IPS DF 4.7 (cell line): ENCODE results near the gene ATF3.

ENCODE experiments used
- DNase-seq: peaks from one replicate; pipeline ENCODE4 v3.0.0-alpha.2; 2013; ENCODE audit warnings: low spot score; ENCODE audit errors: extremely low read depth

ATF3 gene

DNA sequence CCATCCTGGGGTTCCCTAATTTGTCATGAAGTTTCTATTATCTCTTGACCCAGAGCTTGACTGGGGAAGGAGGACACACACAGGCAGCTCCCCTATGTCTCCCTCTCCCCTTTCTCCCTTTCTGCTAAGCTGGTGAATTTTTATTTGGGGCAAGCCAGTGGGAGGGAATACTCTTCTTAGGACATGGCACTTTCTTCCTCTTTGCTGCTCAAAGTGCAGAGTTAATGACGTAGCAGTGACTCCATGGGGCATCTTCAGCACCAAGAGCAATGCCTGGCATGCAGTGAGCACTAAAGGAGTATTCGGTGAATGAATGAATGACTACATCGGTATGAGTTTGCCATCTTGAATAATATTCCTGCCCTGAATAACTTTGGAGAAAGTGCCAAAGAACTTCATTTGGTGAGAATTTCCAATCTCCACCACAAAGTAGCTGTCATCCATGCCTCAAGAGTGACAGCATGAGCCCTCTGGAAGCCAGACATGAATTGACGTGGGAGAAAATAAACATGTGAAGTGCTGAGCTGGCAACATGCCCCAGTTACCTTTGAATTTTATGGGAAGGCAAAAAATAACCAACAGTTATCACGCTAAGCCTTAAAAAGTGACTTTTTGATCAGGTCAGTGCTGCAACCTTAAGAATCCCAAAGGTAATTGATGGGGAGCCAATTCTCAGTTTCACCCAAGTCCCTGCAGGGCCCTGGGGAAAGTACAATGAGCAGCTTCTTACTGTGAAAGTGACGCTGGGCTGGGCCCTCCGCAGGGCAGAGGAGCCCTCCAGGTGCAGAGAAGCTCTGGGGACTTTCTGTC lies 22.1 kb upstream of the ATF3 start:
- DNase-seq = no peak

DNA sequence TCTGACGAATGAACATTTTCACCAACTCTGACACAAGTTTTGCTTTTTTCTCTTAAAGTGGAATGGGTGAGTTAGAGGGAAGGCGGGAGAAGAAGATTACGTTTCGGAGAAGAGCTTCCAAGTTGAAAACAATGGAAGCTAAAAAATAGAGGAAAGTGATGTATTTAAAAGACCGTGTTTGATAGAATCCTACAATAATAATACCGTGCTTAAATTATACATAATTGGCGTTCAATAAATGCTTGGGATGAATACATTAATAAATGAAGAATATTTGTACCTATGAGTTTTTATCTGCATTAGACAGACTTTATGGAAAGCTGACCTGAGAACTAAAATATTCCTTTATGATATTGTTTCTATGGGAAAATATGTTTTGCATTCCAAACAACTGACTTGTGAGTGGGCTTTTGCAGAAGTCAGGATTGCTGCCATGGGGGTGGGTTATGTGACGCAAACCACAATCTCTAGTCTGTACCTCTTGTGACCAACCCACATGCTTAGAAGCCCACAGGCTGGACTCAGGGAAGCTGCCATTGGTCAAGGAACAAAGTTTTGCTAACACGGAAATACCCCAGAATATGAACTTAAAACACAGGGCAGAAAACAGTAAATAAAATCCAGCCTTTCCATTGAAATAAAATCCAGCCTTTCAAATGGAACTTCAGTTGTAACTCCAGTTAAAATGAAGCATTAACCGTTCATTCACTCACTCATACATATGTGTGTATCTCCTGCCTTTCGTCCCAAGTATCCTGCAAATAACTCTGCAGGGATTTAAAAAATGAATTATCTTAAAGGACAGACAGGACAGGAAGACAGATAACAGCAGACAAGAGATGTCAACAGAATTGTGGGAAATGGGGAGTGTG lies 21.3 kb upstream of the ATF3 start:
- DNase-seq = no peak

DNA sequence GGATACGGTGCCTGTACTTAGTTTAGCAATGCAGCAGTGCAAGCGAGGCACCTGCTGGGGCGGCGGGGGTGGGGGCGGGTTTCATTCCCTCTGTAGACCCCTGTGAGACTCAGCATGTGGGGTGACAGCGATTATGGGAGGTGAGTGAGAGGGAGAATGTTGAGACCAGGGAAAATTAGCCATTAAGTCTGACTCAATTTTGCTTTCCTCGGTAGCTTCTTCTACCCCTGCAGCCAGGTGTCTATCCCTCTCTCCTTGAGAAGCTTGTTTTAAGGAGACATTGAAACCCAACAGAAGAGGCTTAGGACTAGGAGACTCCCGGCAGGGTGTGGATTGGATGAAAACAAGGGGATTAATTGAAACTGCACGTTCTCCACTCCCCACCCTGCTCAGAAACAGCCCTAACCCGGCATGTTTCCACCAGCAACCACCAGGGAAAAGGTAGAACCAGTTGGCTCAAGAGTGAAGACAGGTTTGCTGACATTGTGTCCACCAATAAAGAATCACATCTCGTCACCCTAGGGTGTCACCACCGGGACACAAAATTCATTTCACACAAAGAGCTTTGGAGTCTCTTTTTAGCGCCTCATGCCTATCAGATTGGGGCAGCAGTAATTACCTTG lies 20.6 kb upstream of the ATF3 start:
- DNase-seq = no peak

DNA sequence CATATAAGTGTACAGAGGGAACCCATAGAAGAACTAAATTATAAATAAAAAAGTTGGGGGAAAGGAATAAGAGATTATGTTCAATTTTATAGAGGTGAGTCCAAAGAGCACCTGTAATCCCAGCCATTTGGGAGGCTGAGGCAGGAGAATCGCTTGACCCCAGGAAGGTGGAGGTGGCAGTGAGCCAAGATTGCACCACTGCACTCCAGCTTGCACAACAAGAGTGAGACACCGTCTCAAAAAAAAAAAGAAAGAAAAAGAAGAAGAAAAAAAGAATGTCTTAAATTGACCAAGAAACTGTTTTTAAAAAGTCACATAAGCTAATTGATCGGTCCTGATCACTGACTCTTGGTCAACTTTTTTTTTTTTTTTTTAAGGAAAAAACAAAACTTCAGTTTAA lies 19.1 kb upstream of the ATF3 start:
- DNase-seq = no peak

DNA sequence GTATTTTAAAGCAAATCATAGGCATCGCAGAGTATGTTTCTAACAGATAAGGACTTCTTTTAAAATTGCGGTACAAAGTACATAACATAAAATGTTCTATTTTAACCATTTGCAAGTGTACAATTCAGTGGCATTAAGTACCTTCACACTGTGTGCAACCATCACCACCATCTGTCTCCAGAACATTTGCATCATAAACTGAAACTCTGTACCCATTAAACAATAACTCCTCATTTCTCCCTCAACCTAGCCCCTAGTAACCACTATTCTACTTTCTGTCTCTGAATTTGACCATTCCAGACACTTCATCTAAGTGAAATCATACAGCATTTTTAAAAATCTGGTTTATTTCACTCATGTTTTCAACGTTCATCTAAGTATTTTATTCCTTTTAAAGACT lies 16.6 kb upstream of the ATF3 start:
- no peak for DNase-seq

DNA sequence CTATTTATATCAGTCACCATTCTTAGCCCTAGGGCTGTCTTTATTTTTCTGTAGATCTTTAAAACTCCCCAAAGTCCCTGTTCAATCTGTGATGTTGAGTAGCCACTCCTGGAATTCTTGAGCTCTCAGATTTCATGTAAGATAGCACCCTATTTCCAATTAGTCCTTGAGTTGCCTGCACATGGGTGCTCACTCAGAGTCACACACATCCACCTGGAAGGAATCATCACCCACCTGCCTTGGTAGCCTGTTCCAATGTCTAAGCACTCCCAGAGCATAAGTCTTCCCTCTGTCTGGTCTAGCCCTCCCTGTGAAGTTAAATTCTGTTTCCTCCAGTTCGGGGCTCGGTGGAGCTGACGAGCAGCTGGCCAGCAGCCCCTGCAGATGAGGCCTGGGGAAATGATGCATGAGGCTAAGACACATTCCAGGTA lies 14.7 kb upstream of the ATF3 start:
- DNase-seq = no peak

DNA sequence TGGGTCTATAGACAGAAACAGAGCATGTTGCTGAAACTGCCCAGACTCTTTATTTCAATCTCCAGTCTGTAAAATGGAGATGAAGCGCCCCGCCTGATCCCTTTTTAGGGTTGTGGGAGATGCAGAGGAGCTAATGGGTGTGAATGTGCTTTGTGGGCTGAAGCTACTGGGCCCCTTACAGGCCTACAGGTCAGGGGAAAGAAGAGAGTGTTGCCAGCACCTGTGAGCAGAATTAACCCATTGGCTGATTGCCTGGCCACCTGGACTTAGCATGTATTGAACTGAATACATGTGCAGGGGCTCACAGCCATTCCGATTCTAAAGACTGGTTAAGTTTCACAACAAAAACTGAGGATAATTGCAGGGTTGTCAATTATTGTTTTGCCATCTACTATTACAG lies 13.9 kb upstream of the ATF3 start:
- DNase-seq = no peak

DNA sequence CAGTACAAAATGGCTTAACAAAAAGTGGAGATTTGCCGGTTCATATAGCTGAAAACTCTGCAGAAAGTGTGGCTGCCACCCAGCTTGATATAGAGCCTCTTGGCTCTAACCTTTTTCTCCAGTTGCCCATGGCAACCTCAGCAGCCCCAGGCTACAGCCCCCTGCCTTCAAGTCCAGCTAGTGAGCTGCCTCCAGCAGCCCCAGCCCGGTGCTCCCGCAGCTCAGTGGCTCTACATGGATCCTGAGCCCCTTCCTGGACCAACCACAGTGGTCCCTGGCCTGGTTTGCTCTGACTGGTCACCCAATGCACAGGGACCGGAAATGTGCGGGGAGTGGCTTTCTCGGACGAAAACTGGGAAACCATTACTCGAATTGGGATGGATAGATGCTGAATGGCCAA lies 13.3 kb upstream of the ATF3 start:
- DNase-seq = no peak

DNA sequence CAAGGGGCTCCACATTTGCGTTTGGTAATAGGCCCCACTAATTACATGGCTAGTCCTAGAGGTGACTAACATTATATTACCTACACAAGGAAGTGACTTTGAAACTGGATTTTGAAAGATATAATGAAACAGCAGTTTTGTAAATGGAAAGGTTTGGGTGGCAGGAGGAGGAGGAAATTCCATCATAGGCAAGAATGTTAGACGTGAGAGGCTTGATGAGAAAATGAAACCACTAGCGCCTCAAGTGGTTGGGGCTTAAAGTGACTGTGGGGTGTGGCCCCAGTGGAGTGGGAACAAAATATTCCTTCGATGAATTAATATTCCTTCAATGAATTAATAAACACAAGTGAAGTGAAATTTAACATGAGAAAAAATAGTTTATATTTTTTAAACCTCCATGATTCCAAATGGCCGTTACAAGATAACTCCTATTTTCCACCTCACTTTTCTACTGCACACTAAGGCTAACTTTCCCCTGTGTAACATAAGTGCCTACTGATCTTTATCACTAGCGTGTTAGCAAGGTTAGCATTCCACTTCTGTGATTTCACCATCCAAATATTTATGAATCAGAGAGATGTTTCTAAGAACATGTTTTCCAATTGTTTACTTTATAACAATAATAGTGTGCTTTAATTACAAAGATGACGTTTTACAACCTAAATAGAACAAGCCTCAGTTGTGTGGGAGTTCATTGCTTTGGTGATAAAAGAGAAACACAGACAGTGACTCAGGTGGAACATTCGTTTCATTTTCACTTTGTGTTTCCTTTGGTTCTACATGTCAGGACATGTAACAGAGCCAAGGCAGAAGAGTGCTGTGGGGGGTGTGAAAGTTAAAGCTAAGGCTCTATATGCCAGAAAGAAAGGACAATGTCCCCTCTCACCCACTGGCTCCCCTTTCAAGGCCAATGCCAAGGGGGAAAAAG lies 12.5 kb upstream of the ATF3 start:
- DNase-seq = no peak

DNA sequence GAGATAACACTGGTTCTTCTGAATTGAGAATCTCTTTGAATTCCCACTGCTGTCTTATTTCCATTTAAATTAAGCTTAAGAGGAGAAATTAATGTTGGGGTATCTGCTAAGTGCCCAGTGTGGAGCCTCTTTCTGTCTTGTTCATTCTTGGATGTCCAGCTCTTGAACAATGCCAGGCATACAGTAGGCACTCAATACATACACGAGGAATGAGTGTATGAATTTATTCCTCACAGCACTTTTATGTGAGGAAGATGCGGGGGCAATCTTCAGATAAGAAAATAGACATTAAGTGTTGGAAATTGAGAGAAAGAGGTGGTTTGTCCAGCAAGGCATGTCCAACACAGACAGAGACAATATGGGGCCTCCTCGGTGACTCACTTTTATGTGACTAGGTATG lies 11.8 kb upstream of the ATF3 start:
- DNase-seq = no peak

DNA sequence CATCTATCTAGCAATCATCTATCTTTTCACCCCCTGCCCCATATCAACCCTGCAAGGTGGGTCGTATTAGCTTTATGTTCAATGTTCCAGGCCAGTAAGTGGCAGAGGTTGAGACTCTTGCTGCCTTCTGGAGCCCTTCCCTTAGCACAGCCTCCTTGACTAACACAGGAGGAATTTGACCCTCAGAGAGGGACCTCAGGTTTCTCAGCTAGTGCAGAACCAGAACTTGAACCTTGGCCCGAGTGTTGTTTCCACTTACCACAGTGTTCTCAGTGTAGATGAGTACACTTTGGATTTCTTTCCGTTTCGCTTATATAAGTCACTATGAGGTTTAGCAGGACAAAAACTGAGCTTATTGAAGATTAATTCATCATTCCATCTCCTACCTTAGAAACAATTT lies 11.1 kb upstream of the ATF3 start:
- no peak for DNase-seq

DNA sequence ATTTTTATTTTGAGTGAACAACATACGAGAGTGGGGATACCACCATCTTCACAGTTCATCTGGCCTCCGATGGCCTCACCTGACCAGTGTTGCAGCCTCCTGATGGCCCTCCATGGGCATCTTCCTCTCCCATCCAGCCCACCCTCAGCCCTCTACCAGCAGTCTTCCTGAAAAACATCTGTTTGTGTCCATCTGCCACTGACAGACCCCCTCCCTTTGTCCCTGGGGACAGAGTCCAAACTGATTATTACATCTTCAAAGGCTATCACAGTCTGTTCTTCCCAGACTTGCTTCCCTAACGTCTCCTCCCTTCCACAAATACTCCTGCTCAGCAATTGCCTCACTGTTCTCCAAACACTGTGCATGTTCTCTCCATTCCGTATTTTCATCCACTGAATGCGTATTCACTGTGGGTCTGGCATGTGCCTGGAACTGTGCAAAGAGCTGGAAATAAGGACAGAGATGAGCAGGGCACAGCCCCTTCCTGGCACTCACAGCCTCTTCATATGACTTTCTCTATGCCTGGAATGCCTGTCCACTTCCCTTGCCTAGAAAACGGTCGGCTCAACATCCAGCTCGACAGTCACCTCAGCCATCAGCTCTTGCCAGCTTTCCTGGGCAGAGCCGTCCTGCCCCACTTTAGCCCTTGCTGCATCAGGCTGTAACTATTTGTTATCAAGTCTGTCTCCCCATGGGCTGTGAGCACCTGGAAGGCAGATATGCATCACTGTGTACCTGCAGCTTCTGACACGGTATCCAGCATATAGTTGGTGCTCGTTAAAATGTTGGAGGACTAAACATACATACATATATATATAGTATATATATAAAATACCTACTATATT lies 8.3 kb upstream of the ATF3 start:
- no peak for DNase-seq

DNA sequence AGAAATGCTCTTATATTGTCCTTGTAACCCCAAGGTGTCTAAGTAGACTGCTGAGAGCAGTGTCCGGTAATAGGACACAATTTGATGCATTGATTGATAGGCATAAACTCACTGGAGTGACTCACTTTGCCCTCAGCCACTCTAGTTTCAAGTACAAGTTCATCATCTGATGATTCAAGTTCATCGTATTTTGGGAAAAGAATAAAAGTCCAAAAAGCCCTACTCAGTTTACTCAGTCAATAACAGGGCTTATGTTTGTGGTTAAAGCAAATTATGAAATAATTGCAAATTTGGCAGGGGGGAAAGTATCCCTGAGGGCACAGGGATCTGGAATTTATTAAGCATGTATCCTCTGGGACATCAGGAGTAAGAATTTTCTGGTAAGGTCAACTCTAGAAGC lies 7.6 kb upstream of the ATF3 start:
- no peak for DNase-seq

DNA sequence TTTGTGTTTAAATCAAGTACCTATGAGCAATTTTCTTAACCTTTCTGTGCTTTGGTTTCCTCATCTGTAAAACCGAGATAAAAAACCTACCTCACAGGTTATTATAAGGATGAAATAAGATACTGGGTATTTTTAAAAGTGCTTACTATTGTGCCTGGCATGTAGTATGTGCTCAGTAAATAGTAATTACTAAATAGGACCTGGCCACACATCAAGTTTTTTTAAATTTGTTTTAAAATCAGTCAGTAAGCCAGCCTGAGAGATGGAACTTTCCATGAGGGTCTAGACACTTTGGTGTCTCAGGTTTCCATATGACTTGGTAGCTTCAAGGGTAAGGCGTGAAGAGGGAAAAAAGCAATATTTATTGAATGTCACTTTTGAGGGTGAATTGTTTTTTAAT lies 7.0 kb upstream of the ATF3 start:
- DNase-seq = no peak

DNA sequence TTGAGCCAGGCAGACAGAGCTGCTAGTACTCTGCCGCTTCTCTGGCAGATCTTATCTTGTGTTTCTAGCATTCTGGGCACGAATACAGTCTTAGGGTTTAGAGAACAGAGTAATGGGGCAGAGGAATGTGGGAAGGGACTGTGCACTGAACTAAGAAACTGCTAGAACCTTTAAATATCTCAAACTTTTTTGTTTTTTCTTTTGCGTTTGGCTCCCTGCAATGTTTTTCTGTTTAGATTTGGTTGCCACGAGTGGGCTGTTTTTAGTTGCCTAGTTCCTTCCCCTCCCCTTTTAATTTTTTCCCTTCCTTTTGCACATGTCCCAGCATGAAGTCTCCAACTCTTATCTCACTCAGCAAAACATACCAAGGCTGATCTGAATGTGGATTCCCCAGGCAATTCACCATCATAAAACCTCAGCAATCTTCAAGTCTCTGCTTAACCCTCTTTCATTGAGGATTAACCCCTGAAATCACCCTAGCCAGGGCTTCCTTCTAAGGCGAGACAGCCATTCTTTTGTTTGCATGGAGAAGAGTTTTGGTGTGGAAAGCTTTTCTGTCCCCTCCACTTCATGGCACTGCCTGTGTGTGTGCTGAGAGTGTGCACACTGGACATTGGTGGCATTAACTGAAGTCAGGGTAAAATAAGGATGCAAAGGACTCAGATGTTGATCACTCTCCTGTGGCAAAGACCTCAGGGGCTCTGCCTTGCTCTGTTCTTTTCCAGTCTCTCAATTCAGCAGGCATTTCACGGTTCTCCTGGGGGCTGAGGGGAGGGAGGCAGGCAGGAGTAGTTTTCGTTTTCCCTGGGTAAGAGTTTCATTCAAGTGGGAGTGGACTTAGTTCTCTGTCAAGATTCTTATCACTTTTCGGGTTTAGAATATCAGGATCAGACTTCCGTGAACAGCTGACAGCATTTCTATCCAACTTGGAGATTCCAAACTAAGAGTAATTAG lies 2.8 kb upstream of the ATF3 start:
- no peak for DNase-seq

DNA sequence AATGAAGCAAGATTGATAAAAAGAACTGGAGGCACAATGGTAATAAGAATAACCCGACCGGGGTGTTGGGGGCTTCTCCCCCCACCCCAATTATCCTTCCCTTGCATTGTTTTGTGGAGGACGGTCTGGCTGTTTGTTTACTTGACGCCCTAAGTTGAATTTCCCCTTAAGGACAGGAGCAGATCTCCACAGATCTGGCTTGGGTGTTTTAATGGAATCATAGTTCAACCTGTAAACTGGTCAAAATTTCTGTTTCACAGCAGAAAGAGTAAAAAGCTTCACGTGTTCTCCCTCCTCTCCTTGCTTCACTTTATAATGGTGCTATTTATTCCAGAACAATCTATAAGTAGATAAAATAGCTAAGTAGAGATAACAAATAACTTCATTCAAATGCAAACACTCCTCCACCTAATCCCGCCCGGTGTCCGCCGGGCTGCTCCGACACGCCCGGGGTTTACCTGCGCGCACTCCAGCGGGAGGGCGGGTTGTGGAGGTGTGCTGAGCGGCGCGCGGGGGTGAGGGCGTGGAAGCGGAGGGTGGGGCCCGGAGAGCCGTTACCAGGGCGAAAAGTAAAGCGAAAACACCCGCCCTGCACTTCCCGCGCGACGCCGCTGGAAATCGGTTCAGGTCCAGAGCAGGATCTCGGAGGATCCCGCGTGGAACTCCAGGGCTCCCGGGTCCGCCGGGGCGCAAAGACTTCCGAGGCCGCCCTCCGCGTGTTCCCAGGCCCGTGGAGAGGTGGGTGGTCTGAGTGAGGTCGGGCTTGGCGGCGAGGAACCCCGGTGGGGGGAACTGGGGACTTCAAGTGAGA lies 2.0 kb upstream of the ATF3 start:
- no peak for DNase-seq

DNA sequence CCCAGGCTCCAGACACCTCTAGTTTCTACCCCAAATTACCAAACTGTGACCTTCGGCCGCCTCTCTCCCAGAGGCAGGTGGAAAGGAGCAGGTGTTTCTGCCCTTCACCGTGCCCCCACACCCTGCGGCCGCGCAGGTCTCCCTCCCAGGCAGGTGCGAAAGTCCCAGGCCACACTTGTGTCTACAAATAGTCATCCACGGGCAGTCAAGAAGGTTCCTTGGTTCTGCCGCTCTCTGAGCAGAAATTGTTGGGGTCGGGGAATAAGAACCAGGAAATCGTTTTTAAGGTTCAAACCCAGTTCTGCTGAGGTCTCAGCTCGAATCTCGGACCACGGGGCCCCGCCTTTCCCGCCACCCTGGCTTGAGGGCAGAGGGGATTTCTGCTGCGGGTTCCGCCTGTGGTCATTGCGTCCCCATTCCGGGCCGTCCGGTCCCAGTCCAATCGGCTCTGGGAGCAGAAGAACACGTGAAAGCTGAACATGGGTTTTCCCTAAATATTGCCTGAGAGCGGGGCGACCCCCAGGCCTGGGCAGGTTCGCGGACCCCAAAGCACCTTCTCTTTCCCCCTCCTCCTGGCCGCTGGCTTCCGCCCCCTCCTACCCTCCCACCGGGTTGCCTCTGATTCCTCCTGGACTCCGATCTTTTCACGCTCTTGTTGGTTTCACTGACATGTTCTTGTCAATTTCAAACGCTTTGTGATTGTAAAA lies 1.2 kb upstream of the ATF3 start:
- DNase-seq = no peak
